SW 1271 (cell line): ENCODE measurements around the gene ARL13A.
"Not testable (repeated sequence)": the region's sequence is repeated elsewhere in the genome, so short reads cannot be mapped to it uniquely, and the experiment has no call there.

Experiments
- DNase-seq, 2 experiments: peaks; one replicate each; lab custom pipeline; 2025; lab: John Stamatoyannopoulos, UW

The ARL13A gene

GRCh38 chrX:100969408-100969807 lies at the start of gene ARL13A:
Gene ARL13A (plus strand): TSS chrX:100969708. CDS start chrX:100973690, 3,982 bp downstream.
- DNase-seq = no peak

- DNase-seq = no peak
These were observed 45.1 kb upstream of the ARL13A start for GRCh38 chrX:100924375-100924774.

- no peak for DNase-seq
These were observed 43.1 kb upstream of the ARL13A start for GRCh38 chrX:100926453-100926852.

DNA sequence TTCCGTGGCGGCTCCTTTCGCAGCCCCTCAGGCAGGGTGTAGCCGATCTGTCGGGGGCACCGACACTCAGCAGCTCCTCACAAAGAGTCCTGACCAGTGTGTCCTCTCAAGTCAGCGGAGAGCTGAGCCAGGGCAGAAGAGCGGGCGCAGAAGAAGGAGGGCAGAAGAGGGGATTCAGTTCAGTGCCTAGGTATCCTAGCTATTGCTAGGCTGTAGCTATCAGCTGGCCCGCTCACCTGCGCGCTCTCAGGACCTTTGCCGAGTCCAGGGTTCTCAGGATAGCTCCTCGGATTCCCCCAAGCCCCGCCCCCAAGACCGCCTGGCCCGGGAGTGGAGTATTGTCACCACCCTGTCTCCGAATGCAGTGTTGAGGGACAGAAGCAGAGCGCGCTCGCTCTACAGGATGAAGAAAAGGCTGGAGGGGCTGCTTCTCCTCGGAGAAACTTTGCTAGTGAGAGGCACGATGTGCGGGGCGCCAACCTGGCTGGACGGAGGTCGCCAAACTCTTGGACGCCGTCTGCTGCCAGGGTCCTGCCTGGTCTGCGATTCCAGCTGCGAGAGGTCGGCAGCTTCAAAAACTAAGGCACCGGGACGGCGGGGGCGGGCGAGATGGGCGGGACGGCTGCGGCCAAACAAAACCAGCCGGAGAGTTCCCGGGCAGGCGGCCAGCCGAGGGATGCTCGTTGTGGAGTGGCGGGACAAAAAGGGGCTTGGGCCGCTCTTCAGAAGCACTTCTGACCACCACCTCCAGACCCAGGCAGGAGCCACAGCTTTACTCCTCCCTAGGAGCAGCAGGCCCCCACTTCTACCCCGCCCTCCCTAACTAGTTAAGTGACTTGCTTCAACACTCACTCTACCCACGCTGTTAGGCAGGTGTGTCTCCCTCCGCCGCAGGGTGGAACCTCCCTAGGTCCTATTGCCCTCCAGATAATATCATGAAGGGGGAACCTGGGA lies 40.6 kb upstream of the ARL13A start, which contains the start of gene XKRX:
TSS of gene XKRX (minus strand) at position 258 of the 954 bp plus-strand sequence. CDS start 613 bp downstream, outside the sequence.
- DNase-seq = no peak

GRCh38 chrX:100931218-100931924 lies 38.1 kb upstream of the ARL13A start:
- DNase-seq = no peak

- no peak for DNase-seq
These were observed 37.6 kb upstream of the ARL13A start for GRCh38 chrX:100931925-100932285.

DNA sequence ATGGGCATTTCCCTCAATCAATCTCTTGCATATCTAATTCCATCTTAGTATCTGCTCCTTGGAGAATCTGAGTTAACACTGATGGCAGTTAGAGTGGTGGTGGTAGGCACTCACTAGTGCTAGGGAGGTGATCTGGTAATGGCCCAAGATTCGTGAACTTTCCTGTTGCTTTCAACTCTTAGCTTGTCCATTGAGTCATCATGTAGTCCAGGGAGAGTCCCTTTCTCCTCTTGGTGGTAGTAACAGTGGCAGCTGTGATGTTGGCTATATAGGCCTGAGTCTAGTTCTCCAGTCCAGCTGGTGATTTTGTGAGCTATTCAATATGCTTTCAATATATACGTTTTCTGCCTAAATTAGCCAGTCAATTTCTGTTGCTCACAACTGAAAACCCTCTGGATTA lies 33.7 kb upstream of the ARL13A start:
- no peak for DNase-seq

DNA sequence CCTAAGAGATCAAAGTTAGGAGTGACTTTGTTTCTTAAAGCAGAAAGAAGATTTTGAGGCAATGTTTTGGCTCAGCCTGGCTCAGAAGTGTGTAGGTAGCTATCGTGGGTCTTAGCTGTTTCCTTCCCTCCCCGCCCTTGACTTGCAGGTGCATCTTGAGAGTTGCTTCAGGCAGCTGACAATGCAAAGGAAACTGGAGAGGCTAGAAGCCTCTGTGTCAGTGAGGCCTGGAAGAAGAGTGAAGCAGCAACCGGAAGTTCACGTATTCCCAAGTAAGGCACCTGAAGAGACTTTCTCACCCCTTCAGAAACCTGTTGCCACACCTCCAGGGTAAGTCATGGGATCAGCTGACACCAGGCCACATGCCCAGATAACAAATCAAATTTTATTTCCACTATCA lies 30.2 kb upstream of the ARL13A start:
- DNase-seq = no peak

GRCh38 chrX:100944601-100945000 lies 24.9 kb upstream of the ARL13A start:
- DNase-seq = no peak

GRCh38 chrX:100946299-100946927 lies 23.1 kb upstream of the ARL13A start:
- DNase-seq = no peak

DNA sequence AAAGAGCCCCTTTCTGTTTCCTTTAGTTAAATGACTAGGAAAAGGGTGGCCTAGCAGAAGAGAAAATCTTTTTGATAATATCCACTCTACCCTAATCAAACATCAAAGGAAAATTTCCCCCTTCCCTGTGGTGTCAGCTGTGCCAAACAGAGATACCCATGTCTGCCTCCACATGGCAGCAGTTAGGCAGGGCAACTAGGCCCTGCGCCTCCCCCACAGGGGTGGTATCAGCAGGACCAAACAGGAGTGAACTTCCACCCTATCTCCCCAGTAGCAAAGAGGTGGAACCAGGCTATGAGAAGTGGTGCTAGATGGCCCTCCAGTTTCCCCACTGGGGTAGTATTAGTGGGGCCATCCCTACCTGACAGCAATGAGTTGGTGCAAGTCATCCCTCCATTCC lies 21.0 kb upstream of the ARL13A start:
- no peak for DNase-seq

- no peak for DNase-seq
These were observed 6.7 kb upstream of the ARL13A start for GRCh38 chrX:100962811-100963210.

DNA sequence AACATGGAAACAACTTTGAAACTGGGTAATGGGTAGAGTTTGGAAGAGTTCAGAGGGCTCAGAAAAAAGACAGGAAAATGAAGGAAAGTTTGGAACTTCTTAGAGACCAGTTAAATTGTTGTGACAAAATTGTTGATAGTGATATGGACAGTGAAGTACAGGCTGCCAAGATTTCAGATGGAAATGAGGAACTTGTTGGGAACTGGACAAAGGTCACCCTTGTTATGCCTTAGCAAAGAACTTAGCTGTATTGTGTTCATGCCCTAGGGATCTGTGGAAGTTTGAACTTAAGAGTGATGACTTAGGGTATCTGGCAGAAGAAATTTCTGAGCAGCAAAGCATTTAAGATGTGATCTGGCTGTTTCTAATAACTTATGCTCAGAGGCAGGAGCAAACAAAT lies 5.1 kb upstream of the ARL13A start:
- DNase-seq = no peak

DNA sequence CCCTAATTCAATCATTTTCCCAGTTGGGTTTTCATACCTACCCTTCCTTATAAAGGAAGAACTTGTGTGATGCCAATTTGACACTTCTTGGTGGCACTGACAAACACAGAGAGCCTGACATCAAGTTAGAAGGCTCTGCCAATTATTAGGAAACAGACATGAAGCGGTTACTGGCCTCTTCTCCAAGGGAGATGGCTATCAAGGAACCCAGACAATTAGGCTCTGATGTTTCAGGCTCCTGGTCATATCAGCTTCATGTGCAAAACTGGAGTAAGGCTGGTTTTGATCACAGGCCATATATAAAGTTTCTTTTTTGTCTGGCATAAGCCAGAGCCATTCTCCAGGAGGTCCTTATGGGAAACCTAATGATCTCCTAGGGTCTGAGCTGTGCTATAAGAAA lies 428 bp downstream of the ARL13A start:
- DNase-seq = no peak

DNA sequence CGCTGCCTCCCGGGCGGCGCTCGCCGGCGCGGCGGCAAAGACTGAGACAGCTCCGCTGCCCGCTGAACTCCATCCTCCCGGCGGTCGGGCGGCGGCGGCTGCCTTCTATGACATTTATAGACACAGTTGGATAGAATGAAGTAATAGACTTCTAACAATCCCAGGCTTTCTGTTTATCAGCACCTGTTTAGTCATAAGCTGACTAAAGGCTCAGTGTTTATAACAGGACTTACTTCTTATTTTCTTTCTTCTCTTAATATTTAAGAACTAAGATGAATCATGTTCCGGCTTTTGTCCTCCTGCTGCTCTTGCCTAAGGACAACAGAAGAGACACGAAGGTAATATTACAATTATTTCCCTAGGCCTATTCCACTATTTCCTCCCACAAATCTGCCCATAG lies 3.9 kb downstream of the ARL13A start:
- DNase-seq = no peak

DNA sequence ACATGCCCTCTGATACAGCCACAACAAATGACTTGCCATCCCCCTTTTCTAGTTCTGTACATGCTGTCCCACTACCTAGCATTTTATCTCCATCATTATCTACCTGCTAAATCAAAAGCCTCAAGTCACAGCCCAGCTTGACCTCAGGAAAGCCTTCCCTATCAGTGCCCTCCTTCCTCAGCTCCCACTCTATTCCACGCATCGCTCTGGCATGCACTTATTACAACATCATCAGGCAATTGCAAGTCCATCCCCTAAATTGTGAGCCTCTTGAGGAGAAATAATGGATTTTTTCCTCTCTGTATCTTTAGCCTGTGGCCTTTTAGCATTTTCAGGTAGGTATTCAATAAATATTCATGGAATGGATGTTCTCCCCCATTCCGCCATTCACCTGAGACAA lies 5.7 kb downstream of the ARL13A start:
- DNase-seq = no peak

DNA sequence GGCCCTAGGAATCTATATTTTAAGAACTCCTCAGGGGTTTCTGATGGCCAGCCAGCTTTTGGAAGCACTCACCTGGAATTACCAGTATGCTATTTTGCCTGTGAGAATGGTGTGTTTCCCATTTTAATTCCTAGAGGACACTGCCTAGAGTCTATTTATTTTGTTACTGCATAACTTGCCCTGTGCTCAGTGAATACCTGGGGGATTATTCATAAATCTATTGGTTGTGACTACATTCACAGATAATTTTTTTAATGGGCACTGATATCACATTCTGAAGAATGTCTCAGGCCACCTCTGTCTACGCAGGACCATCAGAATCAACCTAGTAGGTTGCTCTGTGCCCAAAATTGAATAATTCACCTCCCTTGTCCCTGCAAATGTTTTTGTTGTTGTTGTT lies 6.7 kb downstream of the ARL13A start:
- no peak for DNase-seq

GRCh38 chrX:100979881-100980607 lies 10.5 kb downstream of the ARL13A start:
- no peak for DNase-seq

- peak in 1 of 2 experiments; percentile 1 for DNase-seq
These were observed 11.3 kb downstream of the ARL13A start for GRCh38 chrX:100980608-100981497.

GRCh38 chrX:100981498-100981845 lies 12.0 kb downstream of the ARL13A start:
- not testable (repeated sequence) for DNase-seq

- DNase-seq = no peak
These were observed 15.3 kb downstream of the ARL13A start for GRCh38 chrX:100984818-100985217.
